ENCODE data around the gene NCR2.

The NCR2 gene

GRCh38 chr6:41396335-41396734 is 60.9 kb downstream of the NCR2 start:
- no peak for DNase-seq

GRCh38 chr6:41399424-41399823 is 64.0 kb downstream of the NCR2 start:
- no peak for DNase-seq

Data from hypothalamus (tissue), 51 donors.